HG02623 (cell line): ENCODE results near the gene SMURF2.
"Not testable (repeated sequence)": the region's sequence is repeated elsewhere in the genome, so short reads cannot be mapped to it uniquely, and the experiment has no call there.

Experiments used
- ATAC-seq: cut with Tn5 transposase; IDR thresholded peaks from one replicate; pipeline ENCODE4 v1.9.1; 2021; ENCODE audit warnings: moderate library complexity; ENCODE audit not compliant: unreplicated experiment

Gene SMURF2

GRCh38 chr17:64599187-64599676 lies 62.9 kb downstream of the SMURF2 start:
- ATAC-seq, result peak; percentile 86

- no peak for ATAC-seq
These were observed 63.4 kb downstream of the SMURF2 start for GRCh38 chr17:64598672-64599071.

GRCh38 chr17:64596988-64597387 lies 65.1 kb downstream of the SMURF2 start:
- no peak for ATAC-seq

- no peak for ATAC-seq
These were observed 65.7 kb downstream of the SMURF2 start for GRCh38 chr17:64596439-64596838.

GRCh38 chr17:64591944-64592343 lies 70.2 kb downstream of the SMURF2 start:
- no peak for ATAC-seq

- no peak for ATAC-seq
These were observed 77.0 kb downstream of the SMURF2 start for GRCh38 chr17:64585146-64585545.

- no peak for ATAC-seq
These were observed 79.1 kb downstream of the SMURF2 start for GRCh38 chr17:64583038-64583437.

GRCh38 chr17:64580384-64581315 lies 81.5 kb downstream of the SMURF2 start:
- no peak for ATAC-seq

- no peak for ATAC-seq
These were observed 82.2 kb downstream of the SMURF2 start for GRCh38 chr17:64579917-64580316.

GRCh38 chr17:64577025-64577424 lies 85.1 kb downstream of the SMURF2 start:
- ATAC-seq, result not testable (repeated sequence)

- ATAC-seq, result no peak
These were observed 86.7 kb downstream of the SMURF2 start for GRCh38 chr17:64575431-64575830.

- no peak for ATAC-seq
These were observed 87.5 kb downstream of the SMURF2 start for GRCh38 chr17:64574646-64575045.

GRCh38 chr17:64573214-64573613 lies 88.9 kb downstream of the SMURF2 start:
- ATAC-seq, result no peak

GRCh38 chr17:64572682-64573154 lies 89.4 kb downstream of the SMURF2 start:
- no peak for ATAC-seq

GRCh38 chr17:64571746-64572145 lies 90.4 kb downstream of the SMURF2 start:
- no peak for ATAC-seq

- ATAC-seq, result no peak
These were observed 96.5 kb downstream of the SMURF2 start for GRCh38 chr17:64565563-64565962.

- ATAC-seq, result no peak
These were observed 98.0 kb downstream of the SMURF2 start for GRCh38 chr17:64564098-64564497.

- ATAC-seq, result no peak
These were observed 106.8 kb downstream of the SMURF2 start for GRCh38 chr17:64555281-64555680.

- no peak for ATAC-seq
These were observed 108.0 kb downstream of the SMURF2 start for GRCh38 chr17:64554028-64554637.

GRCh38 chr17:64551461-64551860 lies 110.6 kb downstream of the SMURF2 start:
- ATAC-seq, result no peak

GRCh38 chr17:64547319-64547718 lies 114.8 kb downstream of the SMURF2 start:
- ATAC-seq, result no peak

GRCh38 chr17:64546716-64547115 lies 115.4 kb downstream of the SMURF2 start:
- no peak for ATAC-seq
